ENCODE measurements around the gene ZRANB3.

GRCh38 chr2:135337071-135337470 is 193.9 kb downstream of the ZRANB3 start:
- TF ChIP-seq TCF7L2 (IDR thresholded peaks at IDR 0.05; ENCODE audit: low read depth, low read length) (no peak), CTCF (CRISPR knock-in tag; IDR thresholded peaks at IDR 0.05) (no peak), ZBTB39 (CRISPR knock-in tag; IDR thresholded peaks at IDR 0.05) (no peak), ZBED4 (CRISPR knock-in tag; IDR thresholded peaks at IDR 0.05; ENCODE audit: borderline replicate concordance) (no peak), DBP (CRISPR knock-in tag; IDR thresholded peaks at IDR 0.05; ENCODE audit: not compliant biosample characterization) (no peak), FOXO1 (CRISPR knock-in tag; IDR thresholded peaks at IDR 0.05) (no peak)

Data from HepG2 (cell line).